ENCODE data around the gene RPRD1A. TPM values are rescaled to one million over a fixed set of nuclear protein-coding genes. Genes with fewer than 3 reads are reported as not detected.
A peak's percentile ranks its signal among the peaks of the same experiment; 100 is the strongest.
"Not testable (repeated sequence)": the region's sequence is repeated elsewhere in the genome, so short reads cannot be mapped to it uniquely, and the experiment has no call there.

RPRD1A gene
- total RNA-seq, 2 experiments from 2014 or later: 33.9 to 35.1 TPM

DNA sequence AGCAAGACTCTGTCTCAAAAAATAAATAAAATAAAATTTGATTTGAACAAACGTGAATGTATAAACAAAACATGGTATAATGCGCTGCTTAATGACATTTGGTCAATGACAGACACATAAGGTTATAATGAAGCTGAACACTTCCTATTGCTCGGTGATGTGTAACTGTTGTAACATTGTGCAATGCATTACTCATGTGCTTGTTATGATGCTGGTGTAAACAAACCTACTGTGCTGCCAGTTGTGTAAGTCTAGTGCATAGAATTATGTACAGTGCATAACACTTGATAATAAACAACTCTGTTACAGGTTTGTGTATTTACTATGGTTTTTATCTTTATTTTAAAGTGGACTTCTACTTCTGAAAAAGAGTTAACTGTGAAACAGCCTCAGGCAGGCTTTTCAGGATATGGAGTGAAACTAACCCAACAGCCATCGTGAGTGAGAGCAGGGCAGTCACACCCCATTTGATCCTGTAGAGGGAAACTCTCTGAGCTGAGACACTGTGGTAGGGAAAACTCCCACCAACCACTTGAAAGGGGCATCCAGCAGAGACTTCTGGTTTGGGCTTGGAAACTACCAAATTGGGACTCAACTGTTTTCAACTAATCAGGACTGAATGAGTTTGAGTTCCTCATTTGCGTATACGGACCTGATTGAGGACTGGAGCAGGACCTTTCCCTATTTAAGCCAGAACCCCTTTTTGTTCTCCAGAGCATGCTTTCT, 8.7 kb upstream of the RPRD1A start:
- intact Hi-C loops (cut with micrococcal nuclease): no loop called here
- no peak overlapping the region for H3K27ac Mint-ChIP-seq
- no peak for DNase-seq
- CTCF ChIA-PET: no interaction called here
- peaks cover 7% of the 10 kb centered on the region for H3K9me3 Mint-ChIP-seq
- H3K4me1 Mint-ChIP-seq (ENCODE audit: low read depth): no peaks in the 10 kb centered on the region
- H3K4me3 Mint-ChIP-seq: no peak overlapping the region
- peaks cover 2% of the 10 kb centered on the region for H3K27me3 Mint-ChIP-seq (ENCODE audit: low read depth)
- H3K36me3 Mint-ChIP-seq (ENCODE audit: low read depth): peaks cover 2% of the 10 kb centered on the region

DNA sequence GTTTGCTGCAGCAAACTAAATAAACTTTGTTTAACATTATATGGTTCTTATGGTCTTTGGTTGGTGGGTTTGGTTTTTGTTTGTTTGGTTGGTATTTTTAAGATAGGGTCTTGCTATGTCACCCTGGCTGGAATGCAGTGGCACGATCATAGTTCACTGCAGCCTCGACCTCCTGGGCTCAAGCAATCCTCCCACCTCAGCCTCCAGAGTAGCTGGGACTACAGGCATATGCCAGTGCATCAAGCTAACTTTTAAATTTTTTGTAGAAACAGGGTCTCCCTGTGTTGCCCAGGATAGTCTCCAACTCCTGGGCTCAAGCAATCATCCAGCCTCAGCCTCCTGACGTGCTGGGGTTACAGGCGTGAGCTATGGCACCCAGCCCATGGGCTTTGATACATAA, 7.1 kb upstream of the RPRD1A start:
- Mint-ChIP-seq H3K4me1 (ENCODE audit: low read depth) (no peaks in the 10 kb centered on the region), H3K36me3 (ENCODE audit: low read depth) (peaks cover 2% of the 10 kb centered on the region), H3K27me3 (ENCODE audit: low read depth) (peaks cover 2% of the 10 kb centered on the region), H3K27ac (no peak overlapping the region), H3K4me3 (no peak overlapping the region), H3K9me3 (no peaks in the 10 kb centered on the region)
- DNase-seq: no peak
- intact Hi-C loops (cut with micrococcal nuclease): no loop called here
- CTCF ChIA-PET: interaction anchor here (0.6 kb wide), 2 partner anchors 17 to 214 kb away, joined by 3 read pairs; no protein-coding TSS in a partner anchor

DNA sequence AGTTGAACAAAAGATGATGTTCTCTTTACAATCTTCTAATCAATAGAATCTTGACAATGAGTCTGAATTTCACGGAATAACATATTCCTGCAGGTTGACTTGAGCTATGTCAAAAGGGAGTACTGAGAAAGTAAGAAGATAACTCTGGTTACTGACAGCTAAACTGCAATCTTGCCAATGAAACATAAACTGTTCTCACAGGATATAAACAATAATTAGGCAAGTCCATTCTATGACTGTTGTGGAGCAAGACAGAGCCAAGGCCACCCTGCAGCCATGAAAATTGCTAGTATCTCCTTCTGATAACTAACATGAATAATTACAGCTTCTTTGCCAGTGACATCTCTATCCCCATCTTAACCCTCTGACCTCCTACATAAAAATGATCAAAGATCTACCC, 6.3 kb upstream of the RPRD1A start:
- intact Hi-C loops (cut with micrococcal nuclease): no loop called here
- Mint-ChIP-seq H3K27ac (no peak overlapping the region), H3K4me3 (no peak overlapping the region), H3K27me3 (ENCODE audit: low read depth) (peaks cover 2% of the 10 kb centered on the region), H3K4me1 (ENCODE audit: low read depth) (no peaks in the 10 kb centered on the region), H3K9me3 (no peaks in the 10 kb centered on the region), H3K36me3 (ENCODE audit: low read depth) (peaks cover under 1% of the 10 kb centered on the region)
- CTCF ChIA-PET: interaction anchor here (0.6 kb wide), 2 partner anchors 18 to 215 kb away, joined by 3 read pairs; no protein-coding TSS in a partner anchor
- no peak for DNase-seq

DNA sequence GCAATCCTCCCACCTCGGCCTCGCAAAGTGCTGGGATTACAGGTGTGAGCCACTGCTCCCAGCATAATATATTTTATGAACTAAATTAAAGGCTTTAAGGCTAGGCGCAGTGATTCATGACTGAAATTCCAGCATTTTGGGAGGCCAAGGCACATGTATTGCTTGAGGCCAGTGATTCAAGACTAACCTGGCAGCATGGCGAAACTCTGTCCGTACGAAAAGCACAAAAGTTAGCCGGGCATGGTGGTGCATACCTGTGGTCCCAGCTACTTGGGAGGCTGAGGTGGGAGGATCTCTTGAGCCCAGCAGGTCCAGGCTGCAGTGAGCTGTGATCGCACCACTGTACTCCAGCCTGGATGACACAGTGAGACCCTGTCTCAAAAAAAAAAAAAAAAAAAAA, 5.0 kb upstream of the RPRD1A start:
- H3K4me1 Mint-ChIP-seq (ENCODE audit: low read depth); intact Hi-C loops (cut with micrococcal nuclease); H3K36me3 Mint-ChIP-seq (ENCODE audit: low read depth); H3K27ac Mint-ChIP-seq; H3K9me3 Mint-ChIP-seq; DNase-seq; CTCF ChIA-PET; H3K27me3 Mint-ChIP-seq (ENCODE audit: low read depth); H3K4me3 Mint-ChIP-seq: not testable (repeated sequence)

DNA sequence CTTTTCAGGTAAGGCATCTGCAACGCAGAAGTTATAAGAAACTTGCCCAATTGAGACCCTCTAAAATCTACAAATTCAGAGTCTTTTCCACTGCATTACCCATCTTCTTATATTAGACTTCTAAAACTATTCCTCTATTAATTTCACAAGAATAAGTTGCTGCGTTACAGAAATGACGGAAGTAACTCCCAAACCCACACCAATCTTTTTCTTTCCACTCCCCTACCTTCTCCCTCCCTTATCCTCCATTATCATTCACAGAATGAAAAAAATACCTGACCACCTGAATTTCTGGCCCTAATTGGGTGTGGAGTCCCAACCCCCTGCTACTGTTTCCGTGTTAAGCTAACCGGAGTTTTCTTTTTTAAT, 689 bp downstream of the RPRD1A start:
- DNase-seq: no peak
- CTCF ChIA-PET: interaction anchor here (0.7 kb wide), 1 partner anchor 49 kb away, joined by 3 read pairs; no protein-coding TSS in a partner anchor
- Mint-ChIP-seq H3K27ac (peak overlapping the region; percentile 90), H3K4me1 (ENCODE audit: low read depth) (peaks cover 36% of the 10 kb centered on the region), H3K27me3 (ENCODE audit: low read depth) (no peaks in the 10 kb centered on the region), H3K36me3 (ENCODE audit: low read depth) (peaks cover 10% of the 10 kb centered on the region), H3K9me3 (no peaks in the 10 kb centered on the region), H3K4me3 (peak overlapping the region; percentile 90)
- intact Hi-C loops (cut with micrococcal nuclease): loop anchor here (1.0 kb wide), 2 partner anchors 63 to 94 kb away; partner anchors contain the start of genes ELP2, RMP24 and SLC39A6

DNA sequence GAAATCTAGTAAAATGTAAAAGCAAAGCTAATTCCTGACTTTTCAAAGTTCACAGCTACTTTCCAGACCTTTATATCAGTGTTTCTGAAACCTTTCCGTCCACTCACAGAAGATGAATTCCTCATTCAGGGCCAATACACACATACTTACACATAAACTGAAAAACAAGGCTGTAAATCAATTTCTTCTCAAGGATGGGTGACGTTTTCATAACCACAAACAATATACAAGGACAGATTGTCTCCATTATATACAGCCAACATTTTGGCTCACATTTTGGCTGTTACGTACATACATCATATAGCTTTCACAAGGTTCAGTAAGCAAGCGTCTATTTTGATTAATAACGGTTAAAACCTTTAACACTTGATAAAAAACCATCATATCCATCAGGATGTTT, 1.4 kb downstream of the RPRD1A start:
- H3K27me3 Mint-ChIP-seq (ENCODE audit: low read depth): no peaks in the 10 kb centered on the region
- H3K9me3 Mint-ChIP-seq: no peaks in the 10 kb centered on the region
- peak overlapping the region; percentile 90 for H3K27ac Mint-ChIP-seq
- H3K4me3 Mint-ChIP-seq: peak overlapping the region; percentile 90
- H3K4me1 Mint-ChIP-seq (ENCODE audit: low read depth): peaks cover 40% of the 10 kb centered on the region
- no peak for DNase-seq
- CTCF ChIA-PET: interaction anchor here (0.7 to 1.2 kb wide), 3 partner anchors 30 to 48 kb away, joined by 3 to 4 read pairs (median 3); no protein-coding TSS in a partner anchor
- intact Hi-C loops (cut with micrococcal nuclease): loop anchor here (1.0 kb wide), 2 partner anchors 63 to 94 kb away; partner anchors contain the start of genes ELP2, RMP24 and SLC39A6
- peaks cover 12% of the 10 kb centered on the region for H3K36me3 Mint-ChIP-seq (ENCODE audit: low read depth)

DNA sequence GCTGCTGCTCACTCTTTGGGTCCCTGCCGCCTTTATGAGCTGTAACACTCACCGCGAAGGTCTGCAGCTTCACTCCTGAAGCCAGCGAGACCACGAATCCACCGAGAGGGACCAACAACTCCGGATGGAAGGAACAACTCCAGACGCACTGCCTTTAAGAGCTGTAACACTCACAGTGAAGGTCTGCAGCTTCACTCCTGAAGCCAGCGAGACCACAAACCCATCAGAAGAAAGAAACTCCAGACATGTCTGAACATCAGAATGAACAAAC, 2.6 kb downstream of the RPRD1A start:
- H3K4me3 Mint-ChIP-seq; H3K27ac Mint-ChIP-seq; intact Hi-C loops (cut with micrococcal nuclease); H3K9me3 Mint-ChIP-seq; DNase-seq; H3K27me3 Mint-ChIP-seq (ENCODE audit: low read depth): not testable (repeated sequence)
- Mint-ChIP-seq H3K36me3 (ENCODE audit: low read depth) (peaks cover 12% of the 10 kb centered on the region), H3K4me1 (ENCODE audit: low read depth) (peaks cover 44% of the 10 kb centered on the region)
- CTCF ChIA-PET: interaction anchor here (1.2 kb wide), 1 partner anchor 47 kb away, joined by 4 read pairs; no protein-coding TSS in a partner anchor

DNA sequence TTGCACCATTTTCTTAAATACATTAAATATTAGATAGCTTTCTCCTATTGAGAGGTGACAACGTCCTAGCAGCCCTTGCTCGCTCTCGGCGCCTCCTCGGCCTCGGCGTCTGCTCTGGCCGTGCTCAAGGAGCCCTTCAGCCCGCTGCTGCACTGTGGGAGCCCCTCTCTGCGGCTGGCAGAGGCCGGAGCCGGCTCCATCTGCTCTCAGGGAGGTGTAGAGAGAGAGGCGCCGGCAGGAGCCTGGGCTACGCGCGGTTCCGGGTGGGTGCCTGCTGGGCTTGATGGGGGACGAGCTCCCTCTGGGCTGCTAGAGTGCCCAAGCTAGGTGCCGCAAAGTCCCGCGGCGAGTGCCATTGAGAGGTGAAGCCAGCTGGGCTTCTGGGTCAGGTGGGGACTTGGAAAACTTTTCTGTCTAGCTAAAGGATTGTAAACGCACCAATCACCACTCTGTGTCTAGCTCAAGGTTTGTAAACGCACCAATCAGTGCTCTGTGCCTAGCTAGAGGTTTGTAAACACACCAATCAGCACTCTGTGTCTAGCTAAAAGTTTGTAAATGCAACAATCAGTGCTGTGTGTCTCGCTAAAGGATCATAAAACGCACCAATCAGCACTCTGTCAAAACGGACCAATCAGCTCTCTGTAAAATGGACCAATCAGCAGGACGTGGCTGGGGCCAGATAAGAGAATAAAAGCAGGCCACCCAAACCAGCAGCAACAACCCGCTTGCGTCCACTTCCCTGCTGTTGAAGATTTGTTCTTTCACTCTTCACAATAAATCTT, 3.1 kb downstream of the RPRD1A start:
- H3K27ac Mint-ChIP-seq: no peak overlapping the region
- no peaks in the 10 kb centered on the region for H3K9me3 Mint-ChIP-seq
- H3K4me1 Mint-ChIP-seq (ENCODE audit: low read depth): peaks cover 44% of the 10 kb centered on the region
- no peaks in the 10 kb centered on the region for H3K27me3 Mint-ChIP-seq (ENCODE audit: low read depth)
- no peak overlapping the region for H3K4me3 Mint-ChIP-seq
- CTCF ChIA-PET: no interaction called here
- DNase-seq: no peak
- H3K36me3 Mint-ChIP-seq (ENCODE audit: low read depth): peaks cover 12% of the 10 kb centered on the region
- intact Hi-C loops (cut with micrococcal nuclease): no loop called here

DNA sequence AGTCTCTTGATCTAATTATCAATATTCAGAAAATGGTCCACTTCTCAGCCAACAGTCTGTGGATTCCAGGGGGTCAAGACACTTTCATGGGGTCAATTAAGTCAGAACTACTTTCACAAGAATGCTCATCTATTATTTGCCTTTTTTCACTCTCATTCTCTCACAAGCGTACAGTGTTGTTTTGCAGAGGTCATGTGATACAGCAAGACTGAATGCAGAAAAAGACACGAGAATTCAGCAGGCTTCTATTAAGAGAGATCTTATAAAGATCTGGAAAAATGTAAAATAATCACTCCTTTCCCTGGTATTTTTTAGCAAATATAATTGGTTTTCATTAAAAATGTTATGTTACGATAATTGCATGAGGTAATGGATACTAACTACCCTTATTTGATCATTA, 8.7 kb downstream of the RPRD1A start:
- no peak overlapping the region for H3K27ac Mint-ChIP-seq
- peaks cover 8% of the 10 kb centered on the region for H3K36me3 Mint-ChIP-seq (ENCODE audit: low read depth)
- peaks cover 40% of the 10 kb centered on the region for H3K4me1 Mint-ChIP-seq (ENCODE audit: low read depth)

DNA sequence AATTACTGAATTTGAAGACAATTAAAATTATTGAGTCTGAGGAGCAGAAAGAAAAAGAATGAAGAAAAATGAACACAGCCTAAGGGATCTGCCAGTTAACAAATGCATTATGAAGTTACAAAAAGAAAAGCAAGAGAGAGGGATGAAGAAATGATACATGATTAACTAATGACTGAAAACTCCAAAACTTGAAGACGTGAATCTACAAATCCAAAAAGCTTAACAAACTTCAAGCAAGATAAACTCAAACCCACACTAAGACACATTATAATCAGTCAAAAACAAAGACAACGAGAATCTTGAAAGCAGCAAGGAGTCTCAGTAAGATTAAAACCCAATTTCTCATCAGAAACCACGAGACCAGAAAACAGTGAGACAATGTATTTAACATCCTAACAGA, 15.6 kb downstream of the RPRD1A start:
- intact Hi-C loops (cut with micrococcal nuclease): no loop called here
- Mint-ChIP-seq H3K4me3 (no peak overlapping the region), H3K27ac (no peak overlapping the region), H3K36me3 (ENCODE audit: low read depth) (peaks cover 35% of the 10 kb centered on the region), H3K4me1 (ENCODE audit: low read depth) (peaks cover 36% of the 10 kb centered on the region), H3K27me3 (ENCODE audit: low read depth) (no peaks in the 10 kb centered on the region), H3K9me3 (peaks cover 15% of the 10 kb centered on the region)
- no peak for DNase-seq
- CTCF ChIA-PET: no interaction called here

More for the DNA sequence above, 8.7 kb downstream of the RPRD1A start:
- Mint-ChIP-seq H3K27me3 (ENCODE audit: low read depth) (no peaks in the 10 kb centered on the region), H3K9me3 (no peaks in the 10 kb centered on the region), H3K4me3 (no peak overlapping the region)
- DNase-seq: no peak
- CTCF ChIA-PET: no interaction called here
- intact Hi-C loops (cut with micrococcal nuclease): no loop called here

DNA sequence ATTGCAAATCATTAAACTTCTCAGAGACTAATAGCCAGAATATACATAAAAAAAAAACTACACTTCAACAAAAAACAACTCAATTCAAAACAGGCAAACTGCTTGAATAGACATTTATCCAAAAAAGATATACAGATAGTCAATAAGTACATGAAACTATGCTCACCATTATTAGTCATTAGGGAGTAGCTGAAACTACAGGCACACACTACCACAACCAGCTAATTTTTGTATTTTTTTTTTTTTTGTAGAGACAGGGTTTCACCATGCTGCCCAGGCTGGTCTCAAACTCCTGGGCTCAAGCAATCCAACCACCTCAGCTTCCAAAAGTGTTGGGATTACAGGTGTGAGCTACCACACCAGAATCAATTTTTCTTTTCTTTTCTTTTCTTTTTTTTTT, 16.9 kb downstream of the RPRD1A start:
- no peak overlapping the region for H3K27ac Mint-ChIP-seq
- H3K36me3 Mint-ChIP-seq (ENCODE audit: low read depth): peaks cover 37% of the 10 kb centered on the region
- DNase-seq: no peak
- peaks cover 44% of the 10 kb centered on the region for H3K4me1 Mint-ChIP-seq (ENCODE audit: low read depth)
- CTCF ChIA-PET: interaction anchor here (0.7 kb wide), 3 partner anchors 15 to 1263 kb away, joined by 3 to 4 read pairs (median 3); no protein-coding TSS in a partner anchor
- no peaks in the 10 kb centered on the region for H3K27me3 Mint-ChIP-seq (ENCODE audit: low read depth)
- intact Hi-C loops (cut with micrococcal nuclease): no loop called here
- H3K4me3 Mint-ChIP-seq: no peak overlapping the region
- peaks cover 17% of the 10 kb centered on the region for H3K9me3 Mint-ChIP-seq

DNA sequence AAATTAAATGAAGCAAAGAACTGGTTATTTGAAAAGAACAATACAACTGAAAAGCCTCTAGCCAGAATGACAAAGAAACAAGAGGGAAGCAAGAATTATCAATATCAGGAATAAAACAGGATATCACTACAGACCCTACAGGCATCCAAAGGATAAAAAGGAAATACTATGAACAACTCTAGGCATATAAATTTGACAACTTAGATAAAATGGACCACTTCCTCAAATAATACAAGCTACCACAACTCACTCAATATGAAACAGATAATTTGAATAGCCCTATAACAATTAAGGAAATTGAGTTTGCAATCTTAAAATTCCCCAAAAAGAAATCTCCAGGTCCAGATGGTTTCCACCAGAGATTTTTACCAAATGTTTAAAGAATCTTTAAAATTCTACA, 19.8 kb downstream of the RPRD1A start:
- H3K4me1 Mint-ChIP-seq (ENCODE audit: low read depth): peaks cover 46% of the 10 kb centered on the region
- no peaks in the 10 kb centered on the region for H3K27me3 Mint-ChIP-seq (ENCODE audit: low read depth)
- DNase-seq: no peak
- CTCF ChIA-PET: interaction anchor here (0.6 kb wide), 1 partner anchor 239 kb away, joined by 3 read pairs; no protein-coding TSS in a partner anchor
- no peak overlapping the region for H3K27ac Mint-ChIP-seq
- H3K4me3 Mint-ChIP-seq: no peak overlapping the region
- peaks cover 25% of the 10 kb centered on the region for H3K36me3 Mint-ChIP-seq (ENCODE audit: low read depth)
- peaks cover 16% of the 10 kb centered on the region for H3K9me3 Mint-ChIP-seq
- intact Hi-C loops (cut with micrococcal nuclease): no loop called here
